Pancreas (tissue), 10 donors: ENCODE data around the gene MOB3B. TPM values are rescaled to one million over a fixed set of nuclear protein-coding genes. Genes with fewer than 3 reads are reported as not detected.

Experiments used
- ATAC-seq, 4 donors: fragments of 200-7000 bp; cut with Tn5 transposase; one replicate each; pipeline versions ENCODE4 v1.8.0 to v1.9.1; 2020; ENCODE audit warnings: mild to moderate bottlenecking in 4 of 4, moderate library complexity in 4 of 4
- DNase-seq, 6 donors: peaks; one replicate each; pipeline ENCODE4 v3.0.0-alpha.2; 2020
- FAIRE-seq: peaks from 2 replicates; lab custom pipeline; 2012; peaks lifted over from hg19 to GRCh38; lab: Jason Lieb, UNC
- H3K27ac ChIP-seq, 4 donors: fragments of 200-600 bp; sonication (generic); 1 replicate in 3 of 4; 2 replicates in 1 of 4; pipeline versions ENCODE4 v1.5.0 to v1.8.0; 2020
- H3K27me3 ChIP-seq, 4 donors: fragments of 200-600 bp; one replicate each; pipeline ENCODE4 v1.8.0; 2021
- H3K36me3 ChIP-seq, 3 donors: fragments of 200-600 bp; sonication (generic) in 1 of 3; one replicate each; pipeline versions ENCODE4 v1.5.0 to v1.8.0; 2020 to 2021
- H3K4me1 ChIP-seq, 3 donors: fragments of 200-600 bp; one replicate each; pipeline ENCODE4 v1.8.0; 2021
- H3K4me3 ChIP-seq, 4 donors: fragments of 200-600 bp; sonication (generic) in 2 of 4; one replicate each; pipeline versions ENCODE4 v1.5.0 to v1.8.0; 2020 to 2021
- H3K9me3 ChIP-seq, 4 donors: fragments of 200-600 bp; one replicate each; pipeline ENCODE4 v1.8.0; 2021
- WGBS, 2 donors: extraction: QIAGEN DNeasy Blood & Tissue Kit; methylation state at CpG; one replicate each; pipeline ENCODE4 v1.1.7; 2013; 5-methylcytosine and 5-hydroxymethylcytosine counted together
- intact Hi-C, 3 donors: fragments of 100-400 bp; cut with DNase I; formaldehyde crosslinking; loops; one replicate each; pipeline versions ENCODE4 v1.11.1 to v1.14.2; 2022
- polyA plus RNA-seq, 2 donors: library from polyadenylated mRNA; stranded (reverse); fragments of 200-250 nt; gene quantifications; one replicate each; pipeline ENCODE4 v1.2.3, GENCODE V29; 2013
- total RNA-seq, 6 donors: library from RNA; stranded (reverse); fragmentation: NEBNext Ultra II Directional in 4 of 6; extraction: Animal tissue kit (Norgen Biotek cat#: 25700) in 4 of 6; gene quantifications; one replicate each; pipeline versions ENCODE4 v1.2.1 to v1.2.4, GENCODE V29; 2021 to 2023
- TF ChIP-seq, protein P1 (sequence below), 4 donors: fragments of 200-600 bp; sonication (generic) in 3 of 4; IDR thresholded peaks; one replicate each; pipeline versions ENCODE4 v1.5.0 to v1.8.0; 2021; ENCODE audit warnings: antibody characterized with exemption in 4 of 4
- donor health status: healthy with polysubstance abuse.
- donor health status: DM: no; HTN: no; CAD: no; lungs with moderate emphysema.
- donor health status: DM: no; HTN: no; CAD: no.
- donor health status: control.
- donor health status: control.
- donor health status: Bipolar disorder and iron deficiency.
- donor health status: DM: yes; HTN: yes; CAD: no.
- donor health status: DM: no; HTN: no; CAD: no.
- donor health status: DM: no; HTN: no; CAD: no.
- donor health status: DM: yes; HTN: yes; CAD: no.

Gene MOB3B
- total and polyA plus RNA-seq, 8 donors: 1.4 to 10.5 (median 4.0) TPM

DNA sequence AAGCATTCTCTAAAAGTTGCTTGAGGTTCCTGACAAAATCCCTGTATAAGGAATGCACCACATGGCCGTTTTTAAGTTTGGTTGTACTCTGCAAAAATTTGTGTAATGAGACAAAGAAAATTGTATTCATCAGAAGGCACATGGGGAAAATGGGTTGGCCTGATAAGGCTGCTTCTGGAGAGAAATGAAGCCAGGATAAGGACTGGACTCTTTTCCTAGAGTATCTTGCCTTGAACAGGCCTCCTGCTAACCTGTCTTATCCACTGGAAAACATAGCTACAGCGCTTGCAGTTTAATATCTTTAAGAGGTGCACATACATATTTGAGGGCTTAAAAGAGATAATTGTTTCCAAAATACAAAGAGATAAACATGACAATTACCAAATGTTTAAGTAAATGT is 46.9 kb downstream of the MOB3B start:
- Histone ChIP-seq H3K4me3 (no peak overlapping the region), H3K27me3 (no peaks in the 10 kb centered on the region), H3K36me3 (no peaks in the 10 kb centered on the region), H3K4me1 (no peaks in the 10 kb centered on the region), H3K27ac (no peak overlapping the region), H3K9me3 (no peaks in the 10 kb centered on the region)
- FAIRE-seq (no peak), DNase-seq (no peak), ATAC-seq (no peak)
- TF ChIP-seq, protein P1, sequence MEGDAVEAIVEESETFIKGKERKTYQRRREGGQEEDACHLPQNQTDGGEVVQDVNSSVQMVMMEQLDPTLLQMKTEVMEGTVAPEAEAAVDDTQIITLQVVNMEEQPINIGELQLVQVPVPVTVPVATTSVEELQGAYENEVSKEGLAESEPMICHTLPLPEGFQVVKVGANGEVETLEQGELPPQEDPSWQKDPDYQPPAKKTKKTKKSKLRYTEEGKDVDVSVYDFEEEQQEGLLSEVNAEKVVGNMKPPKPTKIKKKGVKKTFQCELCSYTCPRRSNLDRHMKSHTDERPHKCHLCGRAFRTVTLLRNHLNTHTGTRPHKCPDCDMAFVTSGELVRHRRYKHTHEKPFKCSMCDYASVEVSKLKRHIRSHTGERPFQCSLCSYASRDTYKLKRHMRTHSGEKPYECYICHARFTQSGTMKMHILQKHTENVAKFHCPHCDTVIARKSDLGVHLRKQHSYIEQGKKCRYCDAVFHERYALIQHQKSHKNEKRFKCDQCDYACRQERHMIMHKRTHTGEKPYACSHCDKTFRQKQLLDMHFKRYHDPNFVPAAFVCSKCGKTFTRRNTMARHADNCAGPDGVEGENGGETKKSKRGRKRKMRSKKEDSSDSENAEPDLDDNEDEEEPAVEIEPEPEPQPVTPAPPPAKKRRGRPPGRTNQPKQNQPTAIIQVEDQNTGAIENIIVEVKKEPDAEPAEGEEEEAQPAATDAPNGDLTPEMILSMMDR (IDR thresholded peaks at IDR 0.05): no peak
- intact Hi-C loops: no loop called here
- 88 to 91% methylated on average over 2 of the region's 2 CpGs for WGBS, 2 donors

GRCh38 chr9:27478322-27478721 is 51.3 kb downstream of the MOB3B start:
- no peaks in the 10 kb centered on the region for H3K4me1 ChIP-seq
- WGBS, 2 donors: 90 to 97% methylated on average over 1 of the region's 1 CpG
- ATAC-seq: no peak
- no peaks in the 10 kb centered on the region for H3K36me3 ChIP-seq
- DNase-seq: no peak
- no peak overlapping the region for H3K27ac ChIP-seq
- no peak overlapping the region for H3K4me3 ChIP-seq
- intact Hi-C loops: no loop called here
- no peak for FAIRE-seq
- H3K27me3 ChIP-seq: no peaks in the 10 kb centered on the region
- TF ChIP-seq, protein P1 (IDR thresholded peaks at IDR 0.05): no peak
- H3K9me3 ChIP-seq: no peaks in the 10 kb centered on the region

- TF ChIP-seq, protein P1 (IDR thresholded peaks at IDR 0.05): no peak
- intact Hi-C loops: no loop called here
- DNase-seq (no peak), ATAC-seq (no peak), FAIRE-seq (no peak)
- Histone ChIP-seq H3K36me3 (no peaks in the 10 kb centered on the region), H3K27me3 (no peaks in the 10 kb centered on the region), H3K27ac (no peak overlapping the region), H3K9me3 (no peaks in the 10 kb centered on the region), H3K4me1 (no peaks in the 10 kb centered on the region), H3K4me3 (no peak overlapping the region)
- 95 to 97% methylated on average over 6 of the region's 6 CpGs for WGBS, 2 donors
These were observed 52.6 kb downstream of the MOB3B start for GRCh38 chr9:27476870-27477515.

- Histone ChIP-seq H3K4me3 (no peak overlapping the region), H3K9me3 (no peaks in the 10 kb centered on the region), H3K4me1 (no peaks in the 10 kb centered on the region), H3K27ac (no peak overlapping the region), H3K27me3 (no peaks in the 10 kb centered on the region), H3K36me3 (no peaks in the 10 kb centered on the region)
- intact Hi-C loops: no loop called here
- DNase-seq: no peak
- ATAC-seq: no peak
- FAIRE-seq: no peak
- 89 to 93% methylated on average over 7 of the region's 7 CpGs for WGBS, 2 donors
- TF ChIP-seq, protein P1 (IDR thresholded peaks at IDR 0.05): no peak
These were observed 54.5 kb downstream of the MOB3B start for GRCh38 chr9:27475057-27475595.

- FAIRE-seq (no peak), DNase-seq (no peak), ATAC-seq (no peak)
- TF ChIP-seq, protein P1 (IDR thresholded peaks at IDR 0.05): no peak
- no peaks in the 10 kb centered on the region for H3K4me1 ChIP-seq
- H3K9me3 ChIP-seq: no peaks in the 10 kb centered on the region
- H3K4me3 ChIP-seq: no peak overlapping the region
- no peaks in the 10 kb centered on the region for H3K36me3 ChIP-seq
- 92 to 93% methylated on average over 1 of the region's 1 CpG for WGBS, 2 donors
- intact Hi-C loops: no loop called here
- H3K27ac ChIP-seq: no peak overlapping the region
- no peaks in the 10 kb centered on the region for H3K27me3 ChIP-seq
These were observed 55.3 kb downstream of the MOB3B start for GRCh38 chr9:27474305-27474704.
